HG02938 (cell line): Measurements from ENCODE around the gene FYTTD1.
"Not testable (repeated sequence)": the region's sequence is repeated elsewhere in the genome, so short reads cannot be mapped to it uniquely, and the experiment has no call there.

Experiments
- ATAC-seq: cut with Tn5 transposase; IDR thresholded peaks from one replicate; pipeline ENCODE4 v1.9.1; 2021; ENCODE audit warnings: mild to moderate bottlenecking, moderate library complexity; ENCODE audit not compliant: unreplicated experiment

The FYTTD1 gene

DNA sequence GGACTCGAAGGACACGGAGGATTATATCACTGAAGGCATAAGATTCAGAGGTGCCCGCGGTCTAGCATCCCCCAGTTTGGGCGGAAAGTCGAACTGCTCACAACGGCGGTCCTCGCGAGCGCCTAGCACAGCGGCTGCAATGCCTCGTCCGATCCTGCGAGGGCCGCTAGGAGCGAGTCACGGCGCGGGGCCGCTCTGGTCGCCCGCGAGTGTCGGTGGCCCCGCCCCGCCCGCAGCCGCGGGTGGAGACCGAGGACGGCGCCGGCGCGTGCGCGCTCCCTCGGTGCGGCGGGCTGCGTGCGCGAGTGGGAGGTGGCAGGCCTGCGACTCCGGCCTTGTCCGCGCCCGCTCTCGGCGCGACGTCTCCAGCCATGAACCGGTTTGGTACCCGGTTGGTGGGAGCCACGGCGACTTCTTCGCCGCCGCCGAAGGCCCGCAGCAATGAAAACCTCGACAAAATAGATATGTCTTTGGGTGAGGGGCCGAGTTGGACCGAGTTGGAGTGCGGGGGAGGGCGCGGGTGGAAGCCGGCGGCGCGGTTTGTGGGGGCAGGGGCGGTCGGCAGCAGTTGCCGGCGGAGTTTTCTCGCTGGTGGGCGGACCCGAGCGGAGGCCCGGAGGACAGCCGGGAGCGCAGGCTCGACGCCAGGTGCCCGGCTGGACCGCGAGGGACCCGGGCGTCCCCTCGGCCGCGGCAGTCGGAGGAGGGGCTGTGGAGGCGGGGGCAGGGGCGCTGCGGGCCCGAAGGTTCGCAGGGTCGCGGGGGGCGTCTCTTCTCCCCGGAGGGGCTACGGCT lies at the start of gene FYTTD1:
Gene FYTTD1 (plus strand): TSS at position 283 of the 795 bp plus-strand sequence. CDS start 89 bp downstream, at position 372.
- peak; percentile 64 for ATAC-seq

DNA sequence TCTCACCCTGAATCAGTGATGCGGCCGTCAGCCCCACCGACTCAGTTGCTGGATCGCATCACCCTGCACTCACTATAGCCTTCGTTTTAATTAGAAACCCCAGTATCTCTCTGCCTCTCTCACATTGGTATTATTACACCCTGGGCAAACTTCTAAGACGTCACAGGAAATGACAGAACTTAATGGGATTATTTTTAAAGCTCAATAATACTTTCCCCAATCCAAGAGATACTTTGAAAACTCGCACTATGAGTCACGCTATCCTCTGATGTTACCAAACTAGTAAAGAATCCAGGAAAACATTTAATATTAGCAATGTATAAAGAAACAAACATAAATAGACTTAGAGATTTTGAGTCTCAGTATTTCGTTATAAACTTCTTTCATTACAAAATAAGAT lies 49.6 kb upstream of the FYTTD1 start:
- no peak for ATAC-seq

DNA sequence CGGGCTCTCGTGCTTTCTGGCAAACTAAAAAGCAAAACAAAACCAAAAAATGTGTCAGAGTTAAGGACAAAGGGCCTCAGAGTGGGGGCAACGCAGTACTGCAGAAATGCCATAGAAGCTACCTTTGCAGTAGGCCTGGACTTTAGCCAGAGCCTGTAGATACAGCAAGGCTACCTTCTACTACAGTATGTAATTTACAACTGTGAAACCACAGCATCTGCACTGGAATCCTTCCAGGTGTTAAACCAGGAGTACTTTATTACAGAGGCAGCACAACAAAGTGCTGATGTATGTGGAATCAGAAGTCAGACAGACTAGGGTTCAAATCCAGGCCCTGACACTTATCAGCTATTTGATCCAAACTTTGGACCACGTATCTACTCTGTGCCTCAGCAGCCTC lies 47.8 kb upstream of the FYTTD1 start:
- no peak for ATAC-seq

GRCh38 chr3:197706658-197707057 lies 43.0 kb upstream of the FYTTD1 start:
- ATAC-seq, result no peak

GRCh38 chr3:197709135-197709534 lies 40.5 kb upstream of the FYTTD1 start:
- ATAC-seq, result no peak

- ATAC-seq, result not testable (repeated sequence)
Measured at GRCh38 chr3:197710965-197711364, 38.7 kb upstream of the FYTTD1 start.

DNA sequence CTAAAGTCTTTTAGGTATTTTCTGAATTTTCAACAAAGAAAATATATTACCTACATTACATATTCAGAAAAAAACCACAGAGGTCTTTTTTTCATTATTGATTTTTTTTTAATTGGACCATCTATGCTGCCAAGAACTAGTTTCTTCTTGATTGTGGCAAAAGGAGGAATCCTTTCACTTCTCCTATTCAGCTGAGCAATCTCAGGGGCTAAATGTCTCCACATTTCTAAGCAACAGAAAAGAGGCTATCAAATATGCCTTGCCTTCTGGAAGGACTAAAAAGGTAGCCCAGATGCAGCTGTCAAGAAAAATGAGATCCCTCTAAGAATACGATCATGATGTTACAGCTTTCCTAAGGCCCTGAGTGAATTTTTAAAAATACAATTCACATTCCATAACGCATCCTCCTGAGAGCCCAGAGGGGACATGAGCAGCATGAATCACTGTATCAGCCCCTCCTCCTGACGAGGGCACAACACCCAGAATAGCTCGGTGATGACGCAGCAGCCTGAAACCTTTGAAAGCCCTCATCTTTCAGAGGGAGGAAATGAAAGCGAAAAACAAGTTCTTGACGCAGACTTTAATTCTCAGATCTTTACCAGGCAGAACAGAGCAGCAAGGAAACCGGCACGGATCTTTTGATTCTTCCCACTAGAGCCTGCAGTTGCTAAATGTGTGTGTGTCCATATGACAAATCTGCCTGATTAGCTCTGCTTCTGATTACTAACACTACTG lies 37.5 kb upstream of the FYTTD1 start:
- peak; percentile 87 for ATAC-seq

DNA sequence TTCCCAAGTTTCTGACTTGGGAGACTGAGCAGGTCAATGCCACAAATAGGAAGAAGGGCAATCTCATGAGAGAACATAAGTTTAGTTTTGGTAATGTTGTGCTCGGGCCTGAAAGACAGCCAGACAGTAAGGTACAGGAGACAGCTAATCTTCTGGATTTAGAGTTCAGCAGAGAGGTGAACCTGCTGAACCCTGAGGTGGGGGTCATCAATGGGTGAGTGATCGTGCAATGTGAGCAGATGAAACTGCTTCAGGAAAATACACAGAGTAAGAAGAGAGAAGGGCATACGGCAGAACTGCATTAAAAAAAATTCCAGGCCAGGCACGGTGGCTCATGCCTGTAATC lies 36.2 kb upstream of the FYTTD1 start:
- no peak for ATAC-seq

GRCh38 chr3:197714251-197714650 lies 35.4 kb upstream of the FYTTD1 start:
- no peak for ATAC-seq

- no peak for ATAC-seq
Measured at GRCh38 chr3:197718891-197719290, 30.8 kb upstream of the FYTTD1 start.

DNA sequence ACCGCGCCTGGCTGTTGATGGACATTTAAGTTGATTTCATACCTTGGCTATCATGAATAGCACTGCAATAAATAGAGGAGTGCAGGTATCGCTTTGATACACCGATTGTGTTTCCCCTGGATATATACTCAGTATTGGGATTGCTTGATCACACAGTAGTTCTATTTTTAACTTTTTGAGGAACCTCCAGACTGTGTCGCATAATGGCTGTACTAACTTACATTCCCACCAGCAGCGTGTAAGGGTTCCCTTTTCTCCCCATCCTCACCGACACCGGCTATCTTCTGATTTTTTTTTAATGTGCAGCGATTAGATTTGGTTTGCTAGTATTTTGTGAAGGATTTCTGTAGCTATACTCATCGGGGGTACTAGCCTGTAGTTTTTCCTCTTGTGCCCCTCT lies 29.0 kb upstream of the FYTTD1 start:
- ATAC-seq, result no peak

- no peak for ATAC-seq
Measured at GRCh38 chr3:197722734-197723133, 26.9 kb upstream of the FYTTD1 start.

- ATAC-seq, result not testable (repeated sequence)
Measured at GRCh38 chr3:197727878-197728277, 21.8 kb upstream of the FYTTD1 start.

DNA sequence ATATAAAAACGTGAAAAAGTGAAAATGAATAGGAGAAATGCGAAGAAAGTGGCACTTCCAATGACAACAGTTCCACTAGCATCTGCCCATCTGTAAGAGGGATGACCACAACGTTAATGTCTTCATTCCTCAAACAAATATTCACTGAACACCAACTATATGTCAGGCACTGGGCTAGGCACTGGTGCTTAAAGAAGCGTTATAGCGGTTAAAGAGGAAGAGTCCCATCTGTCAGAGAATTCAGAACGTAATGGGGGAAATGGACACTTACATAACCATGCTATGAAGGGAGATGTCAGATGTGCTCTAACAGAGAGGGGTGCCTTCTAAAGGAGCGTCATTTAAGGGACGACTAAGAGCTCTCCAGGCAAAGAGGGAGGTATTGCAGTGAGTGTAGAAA lies 21.2 kb upstream of the FYTTD1 start:
- no peak for ATAC-seq

DNA sequence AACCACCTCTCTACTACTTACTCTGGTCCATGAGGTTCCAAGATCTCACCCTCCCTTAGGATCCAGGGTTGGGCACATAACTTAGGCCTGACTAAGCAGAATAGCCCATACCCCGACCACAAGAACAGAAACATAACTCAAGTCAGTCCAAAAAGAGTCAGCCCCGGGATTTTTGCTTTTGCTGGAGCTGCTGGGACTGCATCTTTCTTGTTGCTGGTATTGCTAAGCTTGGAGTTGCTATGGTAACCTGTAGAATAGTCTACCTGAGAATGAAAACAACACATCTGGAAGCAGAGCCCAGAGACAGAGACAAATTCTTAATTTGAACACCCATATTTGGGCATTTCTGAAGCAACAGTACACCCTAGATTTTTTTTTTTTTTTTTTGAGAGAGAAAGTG lies 19.5 kb upstream of the FYTTD1 start:
- no peak for ATAC-seq

- ATAC-seq, result not testable (repeated sequence)
Measured at GRCh38 chr3:197730770-197731169, 18.9 kb upstream of the FYTTD1 start.

GRCh38 chr3:197731483-197731882 lies 18.2 kb upstream of the FYTTD1 start:
- ATAC-seq, result not testable (repeated sequence)

GRCh38 chr3:197733042-197733441 lies 16.6 kb upstream of the FYTTD1 start:
- no peak for ATAC-seq

DNA sequence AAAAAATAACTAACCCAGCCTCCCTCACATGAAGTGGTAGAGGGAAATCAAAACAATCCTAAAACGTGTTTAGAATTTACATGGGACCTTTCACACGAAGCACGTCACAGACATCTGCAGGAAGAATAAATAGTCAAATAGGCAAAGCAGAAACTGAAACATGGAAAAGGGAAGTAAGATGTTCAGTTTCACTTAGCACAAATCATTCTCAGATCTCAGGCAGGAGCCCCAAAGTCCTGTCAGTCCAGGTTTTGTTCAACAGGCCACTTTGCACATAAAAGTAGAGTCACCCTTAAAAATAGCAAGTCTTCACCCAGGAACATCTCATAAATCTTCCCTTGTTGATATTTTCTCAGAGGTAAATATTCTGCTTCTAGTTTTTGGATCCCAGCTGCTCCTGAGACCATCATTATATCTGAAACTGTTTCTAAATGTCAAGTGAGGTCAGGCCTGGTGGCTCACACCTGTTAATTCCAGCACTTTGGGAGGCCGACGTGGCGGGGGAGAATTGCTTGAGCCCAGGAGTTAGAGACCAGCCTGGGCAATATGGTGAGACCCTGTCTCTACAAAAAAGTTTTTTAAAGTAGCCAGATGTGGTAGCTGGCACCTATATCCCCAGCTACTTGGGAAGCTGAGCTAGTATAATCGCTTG lies 14.9 kb upstream of the FYTTD1 start:
- ATAC-seq, result peak; percentile 37

DNA sequence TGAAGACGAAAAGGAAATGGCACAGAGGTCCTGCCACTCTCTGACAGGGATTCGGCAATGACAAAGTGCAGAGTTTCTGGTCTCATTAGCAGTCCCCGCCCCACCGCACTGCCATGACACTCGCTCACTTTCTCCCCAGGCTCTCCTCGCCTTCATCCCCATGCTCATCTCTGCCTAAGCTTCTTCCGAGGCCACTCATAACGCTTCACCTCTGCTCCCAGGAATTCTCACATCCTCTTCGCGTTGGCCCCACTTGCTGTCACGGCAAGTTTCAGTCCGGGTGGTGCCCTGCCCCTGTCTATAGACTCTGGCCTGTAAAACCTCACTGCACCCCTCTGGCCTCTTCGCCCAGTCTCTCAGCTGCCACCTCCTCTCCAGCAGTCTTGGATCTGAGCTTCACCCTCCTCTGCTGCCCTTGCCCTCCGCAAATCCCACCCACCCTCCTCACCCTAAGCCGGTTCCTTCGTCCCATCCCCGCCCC lies 13.6 kb upstream of the FYTTD1 start:
- no peak for ATAC-seq

GRCh38 chr3:197736491-197737318 lies 13.0 kb upstream of the FYTTD1 start, which contains the start of gene RUBCN:
Gene RUBCN, minus strand, starts transcription at chr3:197736904. Its CDS starts 185 bp downstream, at chr3:197736719.
- peak; percentile 73 for ATAC-seq
